ENCODE measurements around the gene SCGB1D1. TPM values are rescaled to one million over a fixed set of nuclear protein-coding genes. Genes with fewer than 3 reads are reported as not detected.
"Not testable (repeated sequence)": the region's sequence is repeated elsewhere in the genome, so short reads cannot be mapped to it uniquely, and the experiment has no call there.

SCGB1D1 gene
- total RNA-seq, 2 donors from 2014 or later = not detected

DNA sequence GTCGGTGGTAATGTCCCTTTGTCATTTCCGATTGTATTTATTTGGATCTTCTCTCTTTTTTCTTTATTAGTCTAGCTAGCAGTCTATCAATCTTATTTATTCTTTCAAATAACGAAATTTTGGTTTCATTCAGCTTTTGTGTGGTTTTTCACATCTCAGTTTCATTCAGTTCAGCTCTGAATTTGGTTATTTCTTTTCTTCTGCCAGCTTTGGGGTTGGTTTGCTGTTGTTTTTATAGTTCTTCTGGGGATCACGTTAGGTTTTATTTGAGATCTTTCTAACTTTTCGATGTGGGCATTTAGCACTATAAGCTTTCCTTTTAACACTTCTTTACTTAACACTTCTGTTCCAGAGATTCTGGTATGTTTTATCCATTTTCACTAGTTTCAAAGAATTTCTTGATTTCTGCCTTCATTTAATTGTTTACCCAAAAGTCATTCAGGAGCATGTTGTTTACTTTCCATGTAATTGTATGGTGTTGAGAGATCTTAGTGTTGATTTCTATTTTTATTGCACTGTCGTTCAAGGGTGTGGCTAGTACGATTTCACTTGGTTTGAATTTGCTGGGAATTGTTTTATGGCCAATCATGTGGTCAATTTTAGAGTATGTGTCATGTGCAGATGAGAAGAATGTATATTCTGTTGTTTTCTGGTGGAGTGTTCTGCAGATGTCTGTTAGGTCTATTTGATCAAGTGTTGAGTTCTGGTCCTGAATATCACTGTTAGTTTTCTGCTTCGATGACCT is 7.7 kb upstream of the SCGB1D1 start:
- DNase-seq (ENCODE audit: low spot score) = no peak
- Histone ChIP-seq H3K9me3 (peaks cover 0 to 11% of the 10 kb centered on the region in 2 donors), H3K27me3 (no peaks in the 10 kb centered on the region), H3K36me3 (no peaks in the 10 kb centered on the region), H3K4me3 (no peak overlapping the region), H3K4me1 (no peaks in the 10 kb centered on the region), H3K27ac (no peak overlapping the region)
- TF ChIP-seq, protein P1, sequence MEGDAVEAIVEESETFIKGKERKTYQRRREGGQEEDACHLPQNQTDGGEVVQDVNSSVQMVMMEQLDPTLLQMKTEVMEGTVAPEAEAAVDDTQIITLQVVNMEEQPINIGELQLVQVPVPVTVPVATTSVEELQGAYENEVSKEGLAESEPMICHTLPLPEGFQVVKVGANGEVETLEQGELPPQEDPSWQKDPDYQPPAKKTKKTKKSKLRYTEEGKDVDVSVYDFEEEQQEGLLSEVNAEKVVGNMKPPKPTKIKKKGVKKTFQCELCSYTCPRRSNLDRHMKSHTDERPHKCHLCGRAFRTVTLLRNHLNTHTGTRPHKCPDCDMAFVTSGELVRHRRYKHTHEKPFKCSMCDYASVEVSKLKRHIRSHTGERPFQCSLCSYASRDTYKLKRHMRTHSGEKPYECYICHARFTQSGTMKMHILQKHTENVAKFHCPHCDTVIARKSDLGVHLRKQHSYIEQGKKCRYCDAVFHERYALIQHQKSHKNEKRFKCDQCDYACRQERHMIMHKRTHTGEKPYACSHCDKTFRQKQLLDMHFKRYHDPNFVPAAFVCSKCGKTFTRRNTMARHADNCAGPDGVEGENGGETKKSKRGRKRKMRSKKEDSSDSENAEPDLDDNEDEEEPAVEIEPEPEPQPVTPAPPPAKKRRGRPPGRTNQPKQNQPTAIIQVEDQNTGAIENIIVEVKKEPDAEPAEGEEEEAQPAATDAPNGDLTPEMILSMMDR (IDR thresholded peaks at IDR 0.05) = no peak

DNA sequence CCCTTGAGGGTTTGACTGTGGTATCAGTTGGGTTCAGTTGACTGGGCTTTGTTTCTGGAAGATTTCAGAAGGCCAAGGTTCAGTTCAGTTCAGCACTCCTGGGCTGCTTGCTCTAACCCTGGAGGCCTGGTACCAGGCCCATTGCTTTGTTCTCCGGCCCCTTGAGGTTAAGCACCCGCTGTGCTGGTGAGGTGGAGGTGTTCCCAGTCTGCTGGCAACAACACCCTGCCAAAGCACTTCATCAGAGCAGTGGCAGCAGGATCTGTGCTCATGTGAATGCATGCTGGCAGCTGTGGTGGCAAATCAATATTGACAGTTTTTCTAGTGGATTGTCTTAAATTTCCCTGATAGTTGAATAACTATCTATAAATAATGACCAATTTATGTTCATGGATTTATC is 3.8 kb upstream of the SCGB1D1 start:
- DNase-seq (ENCODE audit: low spot score) = no peak
- Histone ChIP-seq H3K4me1 (no peaks in the 10 kb centered on the region), H3K36me3 (no peaks in the 10 kb centered on the region), H3K27me3 (no peaks in the 10 kb centered on the region), H3K4me3 (no peak overlapping the region), H3K9me3 (peaks cover 0 to 7% of the 10 kb centered on the region in 2 donors), H3K27ac (no peak overlapping the region)
- TF ChIP-seq, protein P1 (IDR thresholded peaks at IDR 0.05) = no peak

DNA sequence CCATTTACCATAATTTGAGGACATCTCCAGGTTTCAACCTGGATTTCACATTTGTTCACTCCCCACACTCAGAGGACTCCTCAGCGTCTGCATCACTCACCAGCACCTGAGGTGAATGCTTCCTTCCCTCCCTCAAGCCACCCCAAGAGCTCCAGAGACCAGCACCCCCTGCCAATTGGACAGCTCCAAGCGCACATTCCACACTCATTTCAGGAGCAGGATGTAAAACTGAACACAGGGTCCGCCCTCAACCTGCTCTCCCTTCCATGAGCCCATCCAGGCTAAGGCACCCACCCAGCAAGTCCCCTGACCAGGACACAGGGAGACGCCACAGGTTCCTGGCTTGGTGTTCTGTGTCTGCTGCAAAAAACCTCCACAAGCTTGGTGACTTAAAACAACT is 3.9 kb downstream of the SCGB1D1 start:
- no peak for DNase-seq (ENCODE audit: low spot score)
- Histone ChIP-seq H3K9me3 (no peaks in the 10 kb centered on the region), H3K36me3 (no peaks in the 10 kb centered on the region), H3K27me3 (no peaks in the 10 kb centered on the region), H3K4me1 (no peaks in the 10 kb centered on the region), H3K27ac (no peak overlapping the region), H3K4me3 (no peak overlapping the region)
- TF ChIP-seq, protein P1 (IDR thresholded peaks at IDR 0.05) = no peak

DNA sequence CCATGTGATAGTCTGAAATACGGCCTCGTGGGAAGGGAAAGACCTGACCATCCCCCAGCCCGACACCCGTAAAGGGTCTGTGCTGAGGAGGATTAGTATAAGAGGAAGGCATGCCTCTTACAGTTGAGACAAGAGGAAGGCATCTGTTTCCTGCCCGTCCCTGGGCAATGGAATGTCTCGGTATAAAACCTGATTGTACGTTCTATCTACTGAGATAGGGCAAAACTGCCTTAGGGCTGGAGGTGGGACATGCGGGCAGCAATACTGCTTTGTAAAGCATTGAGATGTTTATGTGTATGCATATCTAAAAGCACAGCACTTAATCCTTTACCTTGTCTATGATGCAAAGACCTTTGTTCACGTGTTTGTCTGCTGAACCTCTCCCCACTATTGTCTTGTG is 5.0 kb downstream of the SCGB1D1 start:
- not testable (repeated sequence) for DNase-seq (ENCODE audit: low spot score); H3K27me3 ChIP-seq; H3K9me3 ChIP-seq; H3K36me3 ChIP-seq; H3K4me1 ChIP-seq; H3K4me3 ChIP-seq; H3K27ac ChIP-seq

DNA sequence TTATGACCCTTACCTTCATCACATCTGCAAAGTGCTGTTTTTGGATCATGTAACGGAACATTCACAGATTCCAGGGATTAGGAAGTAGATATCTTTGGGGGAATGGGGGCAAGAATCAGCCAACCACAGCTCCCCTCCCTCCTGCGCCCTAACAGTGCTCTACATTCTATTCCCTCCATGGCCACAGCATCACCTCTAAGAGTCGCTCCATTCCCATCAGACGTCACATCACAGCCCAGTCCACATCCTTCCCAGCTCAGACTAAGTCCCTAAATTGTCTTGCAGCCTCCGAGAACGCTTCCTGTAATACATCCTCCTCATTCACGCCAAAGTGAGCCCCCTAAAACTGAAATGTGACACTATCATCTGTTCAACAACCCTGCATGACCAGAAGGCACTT is 5.9 kb downstream of the SCGB1D1 start:
- Histone ChIP-seq H3K27me3 (no peaks in the 10 kb centered on the region), H3K36me3 (no peaks in the 10 kb centered on the region), H3K4me1 (no peaks in the 10 kb centered on the region), H3K4me3 (no peak overlapping the region), H3K9me3 (no peaks in the 10 kb centered on the region), H3K27ac (no peak overlapping the region)
- DNase-seq (ENCODE audit: low spot score) = no peak
- TF ChIP-seq, protein P1 (IDR thresholded peaks at IDR 0.05) = no peak

DNA sequence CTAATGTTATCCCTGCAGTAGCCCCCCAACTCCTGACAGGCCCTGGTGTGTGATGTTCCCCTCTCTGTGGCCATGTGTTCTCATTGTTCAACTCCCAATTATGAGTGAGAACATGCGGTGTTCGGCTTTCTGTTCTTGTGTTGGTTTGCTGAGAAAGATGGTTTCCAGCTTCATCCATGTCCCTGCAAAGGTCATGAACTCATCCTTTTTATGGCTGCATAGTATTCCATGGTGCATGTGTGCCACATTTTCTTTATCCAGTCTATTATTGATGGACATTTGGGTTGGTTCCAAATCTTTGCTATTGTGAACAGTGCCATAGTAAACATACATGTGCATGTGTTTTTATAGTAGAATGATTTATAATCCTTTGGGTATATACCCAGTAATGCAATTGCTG is 7.4 kb downstream of the SCGB1D1 start:
- not testable (repeated sequence) for H3K36me3 ChIP-seq; H3K27me3 ChIP-seq; H3K27ac ChIP-seq; H3K4me1 ChIP-seq; H3K9me3 ChIP-seq; DNase-seq (ENCODE audit: low spot score); H3K4me3 ChIP-seq

DNA sequence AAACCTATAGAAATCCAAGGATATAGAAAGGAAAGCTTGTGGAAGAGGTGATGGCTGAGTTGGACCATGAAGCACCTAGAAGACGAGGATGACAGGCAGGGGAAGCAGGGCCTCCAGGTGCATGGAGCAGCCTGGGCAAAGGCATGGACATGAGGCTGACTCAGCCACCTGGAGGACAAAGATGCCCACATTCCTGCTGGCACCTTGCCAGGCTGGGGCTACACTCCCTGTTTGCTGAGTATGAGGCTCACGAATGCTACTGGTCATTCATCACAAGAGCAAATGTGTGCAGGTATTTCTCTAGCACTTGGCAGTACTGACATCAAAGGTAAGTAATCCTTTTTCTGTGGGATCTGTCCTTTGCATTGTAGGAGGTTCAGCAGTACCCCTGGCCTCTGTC is 11.4 kb downstream of the SCGB1D1 start:
- Histone ChIP-seq H3K27ac (no peak overlapping the region), H3K9me3 (no peaks in the 10 kb centered on the region), H3K27me3 (no peaks in the 10 kb centered on the region), H3K36me3 (no peaks in the 10 kb centered on the region), H3K4me3 (no peak overlapping the region), H3K4me1 (no peaks in the 10 kb centered on the region)
- TF ChIP-seq, protein P1 (IDR thresholded peaks at IDR 0.05) = no peak
- DNase-seq (ENCODE audit: low spot score) = no peak
